NCI-H2081 (cell line): ENCODE data around the gene KCTD6.
A peak's percentile ranks its signal among the peaks of the same experiment; 100 is the strongest.

Experiments used
- DNase-seq, 2 experiments: peaks; one replicate each; lab custom pipeline; 2025; lab: John Stamatoyannopoulos, UW

Gene KCTD6

DNA sequence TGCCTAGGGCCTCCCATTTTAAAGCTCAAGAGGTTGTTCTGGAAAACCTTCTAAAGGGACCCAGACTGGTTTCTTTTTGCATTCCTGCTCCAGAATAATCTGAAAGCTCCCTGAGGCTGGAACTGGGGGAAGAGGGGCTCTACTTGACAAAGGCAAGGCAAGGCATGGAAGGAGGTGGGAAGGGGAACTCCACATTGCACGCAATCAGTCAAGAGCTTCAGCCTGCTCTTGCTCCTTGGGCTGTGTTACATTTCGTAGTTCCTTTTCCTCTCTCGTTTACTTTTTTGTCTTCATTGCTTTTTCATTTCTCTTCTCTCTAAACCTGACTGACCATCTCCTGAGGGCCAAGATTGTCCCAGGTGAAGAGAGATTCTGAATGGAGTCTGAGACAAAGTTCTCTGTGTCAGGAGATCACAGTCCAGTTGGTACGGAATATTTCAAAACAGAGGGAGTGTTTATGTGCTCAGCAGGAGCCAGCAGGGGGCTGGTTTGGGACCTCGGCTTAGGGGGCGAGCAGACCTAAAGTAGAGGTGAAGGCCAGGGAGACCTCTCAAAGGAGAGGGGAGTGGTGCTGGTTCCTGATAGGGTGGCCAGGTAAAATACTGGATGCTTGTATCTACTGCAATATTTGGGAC, 6.0 kb upstream of the KCTD6 start:
- DNase-seq: no peak

DNA sequence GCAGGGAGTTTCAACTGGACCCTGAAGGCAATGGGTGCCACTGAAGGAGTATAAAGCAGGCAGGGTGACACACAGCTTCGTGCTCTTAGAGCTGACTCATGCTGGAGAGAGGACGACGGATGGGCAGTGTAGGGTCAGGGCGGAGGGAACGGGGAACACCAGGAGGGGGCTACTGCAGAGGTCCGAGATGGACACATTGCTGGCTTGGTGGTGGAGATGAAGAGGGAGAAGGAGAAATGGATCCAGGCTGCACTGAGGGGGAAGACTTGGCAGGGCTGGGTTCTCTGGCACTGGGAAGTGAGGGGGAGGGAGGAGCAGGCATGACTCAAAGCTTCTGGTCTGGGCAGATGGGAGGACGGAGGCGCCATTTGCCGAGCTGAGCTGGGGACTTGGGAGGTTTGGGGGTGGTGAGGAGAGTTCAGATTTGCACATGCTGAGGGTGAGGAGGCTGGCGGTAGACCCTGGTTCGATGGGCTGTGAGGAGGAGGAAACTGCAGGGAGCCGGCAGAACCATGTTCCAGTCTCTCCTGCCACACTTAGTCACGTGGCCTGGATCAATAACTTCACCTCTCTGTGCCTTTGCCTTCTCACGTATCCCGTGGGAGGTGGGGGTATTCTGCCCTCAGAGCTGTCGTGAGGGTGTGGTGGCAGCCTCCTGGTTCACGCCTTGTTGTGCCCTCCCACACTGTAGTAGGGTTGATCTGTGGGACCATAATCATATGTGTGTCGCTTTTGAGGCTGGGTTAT, 4.6 kb upstream of the KCTD6 start:
- no peak for DNase-seq

DNA sequence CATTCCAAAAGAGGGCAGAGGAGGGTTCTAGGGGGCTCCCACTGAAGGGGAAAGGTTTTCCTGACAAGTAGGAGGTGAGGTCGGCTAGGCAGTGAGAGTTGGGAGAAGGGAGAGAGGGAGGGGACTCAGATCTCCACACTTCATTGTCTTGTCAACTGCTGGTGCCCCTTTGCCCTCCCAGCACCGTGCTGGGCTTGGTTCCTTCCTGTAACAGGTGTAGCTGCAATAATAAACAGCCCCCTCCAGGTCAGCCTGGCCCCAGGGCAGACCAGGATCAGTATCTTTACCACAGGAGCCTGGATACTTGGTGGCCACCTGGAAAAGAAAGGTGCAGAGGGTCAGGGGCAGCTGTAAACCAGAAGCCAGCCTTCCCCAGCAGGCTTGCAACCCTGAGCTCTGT, 2.9 kb upstream of the KCTD6 start:
- DNase-seq: no peak

DNA sequence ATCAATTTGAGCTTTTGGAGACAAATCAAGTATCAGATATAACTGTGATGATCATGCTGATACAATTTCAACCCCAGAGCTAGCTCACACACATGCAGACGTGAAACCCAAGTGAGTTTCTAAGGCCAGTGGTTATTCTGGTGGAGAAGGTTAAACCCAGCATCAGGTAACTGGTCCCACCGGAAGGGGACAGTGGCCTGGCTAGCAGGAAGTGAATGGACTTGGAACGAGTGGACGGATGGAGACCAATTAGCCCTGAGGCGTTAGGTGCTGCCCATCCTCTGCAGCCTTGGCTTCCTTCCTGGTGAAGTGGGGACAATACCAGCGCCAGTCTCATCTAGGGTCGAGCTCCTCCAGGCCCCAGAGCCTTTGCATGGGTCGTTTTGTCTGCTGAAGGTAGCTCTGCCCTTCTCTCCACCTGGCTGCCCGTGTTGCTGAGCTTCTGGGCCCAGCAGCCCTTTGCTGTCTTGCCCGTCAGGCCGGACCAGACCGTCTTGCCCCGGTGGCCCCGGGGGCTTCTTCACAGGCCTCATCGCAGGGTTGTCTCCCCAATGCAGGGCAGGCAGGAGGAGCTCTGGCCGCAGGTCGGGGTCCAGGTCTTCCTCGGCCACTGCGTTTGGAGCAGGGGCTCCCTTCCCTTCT, 915 bp upstream of the KCTD6 start:
- DNase-seq: no peak

DNA sequence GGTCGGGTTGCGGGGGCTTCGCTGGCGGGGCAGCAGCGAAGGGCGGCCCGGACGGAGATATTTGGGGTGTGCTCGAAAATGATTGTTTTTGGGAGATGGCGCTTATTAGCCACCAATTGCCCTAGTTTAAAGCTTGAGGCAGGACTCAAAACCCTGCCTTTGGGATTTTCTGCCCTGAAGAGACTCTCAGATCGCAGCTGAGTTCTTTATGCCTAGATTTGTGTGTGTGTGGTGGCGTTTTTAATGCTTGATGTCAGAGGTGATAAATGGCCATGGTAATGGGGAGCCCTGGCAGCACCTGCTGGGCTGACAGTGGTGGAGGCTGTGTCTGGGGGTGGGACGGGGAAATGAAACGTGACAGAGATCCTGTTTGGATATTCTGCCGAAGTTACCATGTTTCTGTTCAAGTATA, 604 bp downstream of the KCTD6 start:
- DNase-seq: peak; percentile 3 to 46

DNA sequence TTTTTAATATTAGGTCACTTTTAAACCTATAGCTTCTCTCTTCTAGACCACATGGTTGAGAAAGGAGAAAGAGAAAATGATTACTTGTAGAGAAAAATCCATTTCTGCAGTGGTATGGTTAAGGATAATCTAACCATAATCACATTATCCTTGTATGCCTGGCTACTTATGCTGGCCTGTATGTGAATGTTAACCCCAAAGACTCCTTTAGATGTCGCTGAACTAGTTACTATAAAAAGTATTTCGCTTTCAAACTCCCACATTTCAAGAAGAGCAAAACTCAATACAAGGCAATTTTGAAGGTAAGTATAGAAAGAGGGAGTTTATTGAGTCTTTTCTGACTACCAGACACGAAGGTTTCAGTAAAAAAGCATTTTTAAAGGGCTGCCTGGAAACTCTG, 2.2 kb downstream of the KCTD6 start:
- DNase-seq: no peak

DNA sequence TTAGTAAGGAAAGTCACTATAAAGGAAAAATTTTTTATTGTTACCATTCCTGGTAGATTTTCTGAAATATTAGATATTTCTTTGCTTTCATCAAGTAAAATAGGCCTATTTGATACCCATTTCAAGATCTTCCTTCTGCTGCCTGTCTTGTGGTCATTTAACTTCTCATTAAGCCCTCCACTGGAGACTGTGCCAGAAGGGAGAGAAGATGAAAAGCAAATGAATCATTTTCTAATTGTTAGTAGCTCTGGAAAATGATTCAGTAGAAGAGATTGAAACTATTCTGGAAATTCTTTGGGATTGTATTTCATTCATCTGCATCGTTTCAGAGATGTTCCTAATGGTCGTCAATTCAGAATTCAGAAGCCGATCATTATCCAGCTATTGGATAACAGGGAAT, 3.2 kb downstream of the KCTD6 start:
- no peak for DNase-seq

DNA sequence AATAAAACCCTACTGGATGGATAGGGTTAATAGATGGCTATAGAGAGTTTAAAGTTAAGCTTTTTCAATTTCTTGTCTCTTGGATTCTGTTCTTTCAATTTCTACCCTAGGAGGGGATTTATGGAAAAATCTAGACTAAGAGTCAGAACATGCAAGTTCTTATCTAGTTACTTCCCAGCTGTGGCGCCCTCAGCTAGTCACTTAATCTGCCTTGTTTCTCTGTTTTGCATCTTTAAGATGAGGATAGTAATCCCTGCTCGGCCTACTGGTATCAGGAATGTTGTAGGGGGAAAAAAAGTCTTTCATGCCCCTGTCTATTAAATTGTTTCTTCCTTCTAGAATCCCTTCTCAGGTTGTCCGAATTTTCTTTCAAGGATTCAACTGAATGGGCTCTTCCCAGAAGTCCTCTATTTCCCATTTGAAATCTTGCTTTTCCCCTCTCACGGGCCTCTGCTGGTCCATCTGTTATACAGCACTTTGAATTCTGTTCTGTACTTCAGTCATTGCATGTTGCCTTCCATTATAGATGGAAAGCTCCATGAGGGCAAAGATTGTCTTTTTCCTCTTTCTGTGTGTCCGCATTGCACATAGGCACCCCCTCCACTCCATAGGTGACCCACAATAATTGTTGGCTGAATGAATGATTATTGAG, 4.4 kb downstream of the KCTD6 start:
- no peak for DNase-seq

DNA sequence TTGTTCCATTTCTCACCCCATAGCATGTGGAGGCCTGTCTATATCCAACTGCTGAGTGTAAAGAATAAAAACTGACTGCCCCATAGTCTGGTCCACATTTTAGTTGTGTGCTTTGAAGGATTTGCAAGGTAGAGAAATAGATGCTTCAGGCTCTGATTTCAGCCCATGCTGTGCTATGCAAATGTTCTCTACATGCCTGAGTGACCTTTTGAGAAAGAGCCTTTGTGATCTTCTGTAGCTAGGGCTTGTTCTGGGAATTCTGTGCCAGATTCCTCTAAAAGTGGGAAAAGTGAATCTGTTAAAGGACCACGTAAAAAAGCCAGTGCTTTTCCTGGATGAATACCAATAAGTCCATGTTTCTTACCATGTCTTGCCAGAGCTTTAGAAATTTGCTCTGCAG, 5.2 kb downstream of the KCTD6 start:
- peak in 1 of 2 experiments; percentile 18 for DNase-seq

DNA sequence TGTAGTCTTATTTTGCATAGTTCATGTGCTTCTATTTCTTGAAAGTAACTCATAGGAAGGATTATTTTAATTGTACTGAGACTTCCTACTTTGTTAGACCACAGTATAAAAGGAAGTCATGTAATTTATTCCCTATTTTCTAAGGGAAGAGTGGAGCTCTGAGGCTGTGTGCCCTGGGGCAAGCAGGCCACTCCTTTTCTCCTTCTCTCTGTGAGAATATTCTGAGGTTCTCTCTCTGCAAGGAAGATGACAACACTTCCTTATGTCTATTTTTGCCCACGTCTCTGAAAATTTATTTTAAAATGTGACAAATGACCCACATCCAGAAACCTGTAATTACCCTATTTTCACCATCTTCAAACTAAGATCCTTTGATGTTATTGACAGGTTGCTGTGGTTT, 11.0 kb downstream of the KCTD6 start:
- no peak for DNase-seq

DNA sequence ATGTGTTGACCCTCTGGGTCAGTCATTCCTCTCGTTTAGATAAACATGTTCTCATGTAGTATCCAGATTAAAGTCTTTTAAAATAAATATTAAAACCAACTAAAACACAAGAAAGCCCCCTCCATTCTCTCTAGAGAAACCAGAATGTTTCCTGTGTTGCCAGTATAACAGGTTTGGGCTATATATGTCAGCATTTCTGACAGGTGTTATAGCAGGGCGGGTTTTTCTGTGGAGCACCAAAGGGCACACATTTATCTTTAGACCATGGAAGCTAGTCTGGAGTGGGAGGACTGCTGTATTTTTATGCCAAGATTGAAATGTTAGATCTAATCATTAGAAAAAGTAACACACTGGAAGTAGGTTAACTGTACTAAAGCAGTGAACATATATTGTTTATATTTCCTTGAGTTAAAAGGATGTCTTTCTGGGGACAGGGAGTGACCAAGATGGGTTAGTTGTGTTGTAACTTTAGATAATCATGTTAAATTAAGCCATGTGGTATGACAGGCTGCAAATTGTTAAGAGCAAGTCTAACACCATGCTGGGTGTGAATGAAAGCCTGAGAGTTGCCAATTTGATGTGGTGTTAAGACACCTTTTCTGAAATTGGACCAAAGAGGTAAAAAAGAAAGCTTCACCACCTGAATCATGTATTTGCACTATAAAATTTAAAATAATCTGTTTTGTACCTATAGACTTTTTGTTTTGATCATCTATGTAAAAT, 15.6 kb downstream of the KCTD6 start:
- DNase-seq: no peak

DNA sequence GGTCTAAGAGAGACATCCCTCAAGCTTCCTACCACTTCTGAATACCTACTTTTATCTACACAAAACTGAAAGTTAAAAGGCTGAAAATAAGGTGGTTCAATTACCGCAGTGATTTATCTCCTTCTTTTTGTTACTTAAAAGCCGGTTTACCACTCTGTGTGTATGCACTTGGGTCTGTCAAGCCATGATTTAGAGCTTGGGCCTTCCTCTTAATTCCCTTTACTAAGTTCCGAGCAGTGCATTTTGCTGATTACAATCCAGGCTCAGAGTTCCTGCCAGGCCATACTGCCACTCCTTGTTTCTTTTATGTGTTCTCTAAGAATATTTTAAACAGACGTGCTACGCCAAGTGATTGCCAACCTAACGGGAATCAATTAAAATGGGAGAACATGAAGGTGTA, 16.5 kb downstream of the KCTD6 start:
- DNase-seq: no peak

DNA sequence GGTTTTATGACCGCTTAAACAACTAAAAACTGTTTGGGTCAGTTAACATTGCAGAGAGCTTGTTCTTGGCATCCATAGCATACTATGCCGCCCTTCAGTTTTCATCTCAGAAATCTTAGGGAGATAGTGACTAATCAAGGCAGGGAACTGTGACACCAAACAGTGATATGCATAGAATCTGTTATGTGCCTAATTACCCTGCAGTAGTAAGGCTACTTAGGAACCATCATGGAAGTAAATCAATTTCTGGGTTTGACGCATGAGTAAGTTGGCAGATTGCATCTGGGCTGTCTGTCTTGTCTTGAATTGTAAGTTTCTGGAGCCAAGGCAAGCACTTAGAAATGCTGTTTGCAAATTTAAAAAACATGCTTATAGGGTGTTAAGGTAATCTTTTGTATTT, 22.5 kb downstream of the KCTD6 start:
- DNase-seq: no peak

DNA sequence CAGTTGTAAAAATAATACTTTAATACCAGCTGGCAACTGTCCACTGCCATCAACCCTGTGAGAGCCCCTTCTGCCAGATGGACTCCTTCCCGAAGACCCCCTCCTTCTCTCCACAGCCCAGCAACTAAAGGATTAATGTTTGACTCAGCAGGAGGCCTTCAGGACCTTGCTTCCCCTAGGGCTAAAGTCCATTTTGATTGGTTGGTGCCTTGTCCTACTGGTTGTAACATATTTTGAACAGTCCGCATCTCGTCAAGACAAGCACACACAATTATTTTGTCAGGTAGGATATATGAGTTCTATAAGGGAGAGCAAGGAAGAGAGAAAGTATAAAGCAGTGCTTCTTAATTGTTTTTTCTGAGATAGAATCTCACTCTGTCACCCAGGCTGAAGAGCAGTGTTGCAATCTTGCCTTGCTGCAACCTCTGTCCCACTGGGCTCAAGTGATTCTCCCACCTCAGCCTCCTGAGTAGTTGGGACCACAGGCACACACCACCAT, 26.4 kb downstream of the KCTD6 start:
- peak in 1 of 2 experiments; percentile 1 for DNase-seq

DNA sequence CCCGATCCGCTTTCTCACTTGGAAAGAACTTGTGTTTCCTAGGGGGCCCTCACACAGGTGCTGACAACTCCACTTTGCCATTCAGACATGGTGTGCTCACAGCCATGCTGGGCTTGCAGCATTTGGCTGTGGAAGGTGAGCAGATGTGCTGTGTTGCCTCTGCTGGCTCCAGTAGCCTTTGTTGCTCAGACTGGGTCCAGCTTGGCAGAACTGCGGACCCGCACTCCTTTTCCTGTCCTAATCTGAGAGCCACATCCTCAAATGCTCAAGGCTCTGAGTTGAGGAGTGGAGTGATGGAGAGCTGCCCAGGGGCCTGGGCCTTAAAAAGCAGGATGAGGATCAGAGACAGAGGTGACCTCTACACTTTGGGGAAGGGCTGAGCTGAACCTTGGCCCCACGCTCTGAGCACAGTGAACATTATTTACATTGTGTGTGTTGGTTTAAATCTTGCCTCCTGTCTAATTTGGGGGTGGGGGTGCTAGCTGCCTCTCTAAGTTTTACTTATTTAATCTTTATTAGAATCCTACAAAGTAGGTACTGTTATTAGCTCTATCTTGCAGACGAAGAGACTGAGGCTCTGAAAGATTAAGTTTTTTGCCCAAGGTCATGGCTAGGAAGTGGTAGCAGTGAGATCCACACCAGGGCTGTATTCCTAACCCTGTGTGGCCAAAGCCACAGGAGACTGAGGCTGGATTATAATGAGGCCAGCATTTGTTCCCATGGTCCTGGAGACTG, 27.9 kb downstream of the KCTD6 start:
- no peak for DNase-seq

DNA sequence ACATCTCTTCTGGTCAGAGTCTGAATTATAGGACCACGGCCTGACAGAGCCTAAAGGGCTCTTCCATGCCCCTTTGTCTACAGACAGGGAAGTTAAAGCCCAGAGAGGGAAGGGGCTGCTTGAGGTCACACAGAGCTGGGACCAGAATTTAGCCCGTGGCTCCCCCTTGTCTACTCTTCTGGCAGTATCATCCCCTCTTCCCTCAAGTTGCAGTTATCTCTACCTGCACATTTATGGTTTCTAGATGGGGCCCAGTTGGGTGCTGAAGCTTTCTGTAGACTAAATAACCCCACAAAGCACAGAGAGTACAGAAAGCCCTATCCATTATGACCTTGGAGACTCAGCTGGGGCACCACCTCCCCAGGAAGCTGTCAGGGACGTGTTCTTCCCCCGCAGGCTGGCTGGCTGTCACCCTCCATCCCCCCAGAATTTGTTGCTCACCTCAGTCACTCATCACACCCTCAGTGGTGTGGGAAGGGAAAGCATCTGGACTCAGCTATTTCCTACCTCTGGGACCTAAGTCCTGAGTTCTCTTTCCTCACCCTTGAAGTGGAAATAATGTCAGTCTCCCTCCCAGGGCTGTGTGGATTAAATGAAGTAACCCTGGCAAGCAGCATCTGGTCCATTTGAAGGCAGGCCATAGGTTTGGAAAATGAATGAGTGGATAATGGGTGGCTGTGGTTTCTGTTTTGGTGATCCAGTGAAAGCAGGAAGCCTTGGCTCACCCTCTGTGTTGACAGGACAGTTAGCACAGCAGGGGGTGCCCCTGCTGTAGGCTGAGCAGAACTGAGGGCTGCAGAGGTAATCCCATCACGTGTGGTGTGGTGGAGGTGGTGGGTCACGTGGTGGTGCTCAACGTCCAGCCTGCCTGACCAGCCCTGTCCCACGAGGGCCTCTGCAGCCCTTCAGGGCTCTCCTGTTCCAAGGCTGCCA, 28.8 kb downstream of the KCTD6 start:
- peak; percentile 38 to 77 for DNase-seq

DNA sequence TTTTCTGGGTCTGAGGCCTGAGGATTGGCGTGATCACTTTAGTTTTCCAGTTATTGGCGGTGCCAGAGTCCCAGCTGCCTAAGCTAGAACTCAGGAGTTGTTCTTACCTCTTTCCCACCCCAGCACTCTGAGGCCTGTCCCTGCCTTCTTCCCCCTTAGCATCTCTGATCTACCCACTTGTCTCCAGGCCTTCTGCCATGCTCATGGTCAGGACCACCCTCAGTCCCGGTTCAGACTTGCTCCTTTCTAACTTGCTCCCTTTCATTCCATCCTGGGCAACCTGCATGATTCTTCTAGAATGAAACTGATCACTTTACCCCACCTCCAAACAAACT, 29.4 kb downstream of the KCTD6 start:
- no peak for DNase-seq

DNA sequence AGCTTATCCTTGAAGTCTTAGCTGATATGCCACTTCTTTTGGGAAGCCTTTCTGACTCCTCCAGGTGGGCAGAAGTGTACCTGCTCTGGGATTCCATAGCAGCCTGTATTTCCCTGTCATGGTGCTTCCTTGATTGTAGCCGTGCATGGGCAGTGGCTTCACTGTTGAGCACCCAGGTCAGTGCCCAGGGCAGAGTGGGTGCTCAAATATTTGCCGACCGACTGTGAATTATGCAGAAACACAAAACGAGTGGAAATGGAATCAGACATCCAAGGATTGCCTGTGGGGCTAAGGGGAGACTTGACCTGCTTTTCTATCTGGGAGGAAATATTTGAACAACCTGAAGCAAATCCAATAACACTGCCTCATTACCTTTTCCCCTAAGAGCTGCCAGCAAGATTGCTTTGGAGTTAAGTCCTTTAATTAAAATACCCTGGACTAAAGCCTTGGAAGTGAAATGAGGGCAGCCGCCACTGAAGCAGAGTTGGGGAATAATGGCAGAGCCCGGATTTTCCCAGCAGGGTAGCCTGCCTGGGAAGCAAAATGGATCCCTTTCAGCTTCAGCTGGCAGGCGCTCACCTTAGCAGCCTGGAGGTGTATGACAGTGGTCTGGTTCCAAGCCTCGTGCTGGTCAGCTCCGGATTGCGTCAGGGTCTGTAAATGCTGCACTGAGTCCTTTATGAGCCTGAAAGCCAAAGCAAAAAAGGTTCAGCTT, 30.2 kb downstream of the KCTD6 start:
- DNase-seq: peak in 1 of 2 experiments; percentile 42

DNA sequence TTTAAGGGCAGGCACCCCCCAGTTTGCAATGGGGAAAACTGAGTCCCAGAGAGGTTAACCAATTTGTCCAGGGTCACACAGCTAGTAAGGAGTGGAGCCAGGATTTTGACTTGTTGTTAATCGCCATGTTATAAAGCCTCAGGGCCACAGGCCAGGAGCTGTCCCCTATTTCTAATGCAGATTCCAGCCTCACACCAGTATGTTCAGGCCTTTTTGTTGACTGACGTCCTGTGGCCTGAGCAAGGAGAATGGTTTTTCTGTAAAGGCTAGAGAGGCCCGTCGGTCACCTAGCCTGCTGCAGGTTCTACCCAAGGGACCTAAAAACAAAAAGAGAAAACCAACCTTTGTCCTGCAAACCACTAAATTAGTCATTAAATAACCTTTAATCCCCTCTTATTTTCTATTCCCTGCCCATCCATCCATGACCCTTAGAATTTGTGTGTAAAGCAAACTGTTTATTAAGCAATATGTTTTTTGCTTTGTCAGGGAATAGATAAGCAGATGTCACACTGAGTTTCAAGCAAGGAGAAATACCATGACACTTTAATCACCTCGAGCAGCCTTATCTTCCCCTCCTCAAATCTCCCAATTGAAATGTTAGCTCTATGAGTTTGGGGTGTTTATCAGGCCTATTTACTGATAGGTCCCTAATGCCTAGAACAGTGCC, 31.0 kb downstream of the KCTD6 start:
- no peak for DNase-seq
